ENCODE results near the gene KIDINS220.

Gene KIDINS220

DNA sequence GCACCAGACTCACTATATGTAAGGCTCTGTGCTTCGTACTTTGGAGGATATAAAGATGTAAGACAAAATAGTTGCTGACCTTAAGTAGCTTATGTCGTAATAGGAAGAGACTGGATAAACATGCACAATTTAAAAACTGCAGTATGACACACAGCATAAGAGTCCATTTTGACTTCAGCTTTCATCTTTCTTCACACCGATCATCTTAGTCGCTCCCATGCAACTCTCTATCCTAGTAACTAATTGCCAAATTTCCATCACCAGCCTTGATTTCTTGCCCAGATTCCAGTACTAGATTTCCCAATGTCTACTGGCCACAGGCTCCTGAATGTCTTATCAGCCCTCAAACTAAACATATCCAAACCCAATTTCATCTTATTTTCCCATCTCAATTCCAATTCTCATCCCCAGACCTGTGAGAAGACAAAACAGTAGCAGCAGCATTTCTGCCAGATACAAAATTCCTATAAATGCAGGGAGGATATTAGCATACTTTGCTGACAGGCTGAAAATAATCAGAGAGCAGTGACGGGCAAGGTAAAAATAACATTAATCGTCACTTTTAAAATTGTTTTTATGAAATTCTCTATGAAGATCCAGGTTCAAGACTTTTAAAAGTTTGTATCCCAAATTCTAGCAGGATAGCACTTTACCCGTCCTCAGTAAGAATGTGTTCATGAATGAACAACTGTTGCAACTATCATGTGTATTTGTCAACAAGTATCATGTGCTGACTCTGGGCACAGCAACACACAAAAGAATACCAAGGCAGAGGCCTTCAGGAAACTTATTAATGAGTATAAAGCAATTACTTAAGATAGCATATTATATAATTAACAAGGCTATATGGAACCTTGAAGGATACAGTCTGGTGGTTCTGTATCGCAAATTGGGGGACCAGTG lies 42.2 kb downstream of the KIDINS220 start:
- Histone ChIP-seq H3K4me3 (ENCODE audit: low read depth, low read length) (no peak overlapping the region), H3K27me3 (no peaks in the 10 kb centered on the region), H3K36me3 (peaks cover 43% of the 10 kb centered on the region), H3K9me3 (no peaks in the 10 kb centered on the region), H3K4me1 (no peaks in the 10 kb centered on the region; the same call in 1 of the 2 replicates)
- TF ChIP-seq, protein P1, sequence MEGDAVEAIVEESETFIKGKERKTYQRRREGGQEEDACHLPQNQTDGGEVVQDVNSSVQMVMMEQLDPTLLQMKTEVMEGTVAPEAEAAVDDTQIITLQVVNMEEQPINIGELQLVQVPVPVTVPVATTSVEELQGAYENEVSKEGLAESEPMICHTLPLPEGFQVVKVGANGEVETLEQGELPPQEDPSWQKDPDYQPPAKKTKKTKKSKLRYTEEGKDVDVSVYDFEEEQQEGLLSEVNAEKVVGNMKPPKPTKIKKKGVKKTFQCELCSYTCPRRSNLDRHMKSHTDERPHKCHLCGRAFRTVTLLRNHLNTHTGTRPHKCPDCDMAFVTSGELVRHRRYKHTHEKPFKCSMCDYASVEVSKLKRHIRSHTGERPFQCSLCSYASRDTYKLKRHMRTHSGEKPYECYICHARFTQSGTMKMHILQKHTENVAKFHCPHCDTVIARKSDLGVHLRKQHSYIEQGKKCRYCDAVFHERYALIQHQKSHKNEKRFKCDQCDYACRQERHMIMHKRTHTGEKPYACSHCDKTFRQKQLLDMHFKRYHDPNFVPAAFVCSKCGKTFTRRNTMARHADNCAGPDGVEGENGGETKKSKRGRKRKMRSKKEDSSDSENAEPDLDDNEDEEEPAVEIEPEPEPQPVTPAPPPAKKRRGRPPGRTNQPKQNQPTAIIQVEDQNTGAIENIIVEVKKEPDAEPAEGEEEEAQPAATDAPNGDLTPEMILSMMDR (IDR thresholded peaks at IDR 0.05; ENCODE audit: low read depth, low read length), result no peak
- DNase-seq, result no peak

DNA sequence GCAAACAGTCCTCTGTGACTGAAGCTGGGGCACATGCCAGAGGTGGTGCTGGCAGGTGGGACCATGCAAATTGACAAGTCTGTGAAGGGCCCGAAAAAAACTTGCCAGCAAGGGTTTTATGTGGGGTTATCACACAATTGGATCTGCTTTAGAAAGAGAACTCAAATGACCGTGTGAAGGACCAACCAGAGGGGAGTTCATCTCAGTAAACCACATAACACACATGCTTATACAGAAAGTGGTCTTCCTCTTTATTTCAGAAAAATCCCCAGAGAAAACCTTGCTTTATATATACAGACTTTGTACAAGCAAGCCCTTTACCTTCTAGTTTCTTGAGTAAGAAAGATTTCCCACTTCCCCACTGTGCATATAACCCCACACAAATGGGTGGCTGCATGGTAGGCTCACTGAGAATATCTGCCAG lies 46.7 kb downstream of the KIDINS220 start:
- no peaks in the 10 kb centered on the region for H3K27me3 ChIP-seq
- TF ChIP-seq, protein P1 (IDR thresholded peaks at IDR 0.05; ENCODE audit: low read depth, low read length), result no peak
- no peaks in the 10 kb centered on the region for H3K9me3 ChIP-seq
- no peak overlapping the region for H3K4me3 ChIP-seq (ENCODE audit: low read depth, low read length)
- no peak for DNase-seq
- H3K36me3 ChIP-seq, result peaks cover 43% of the 10 kb centered on the region
- no peaks in the 10 kb centered on the region; the same call in 1 of the 2 replicates for H3K4me1 ChIP-seq

- Histone ChIP-seq H3K27me3 (no peaks in the 10 kb centered on the region), H3K9me3 (no peaks in the 10 kb centered on the region), H3K36me3 (peaks cover 39% of the 10 kb centered on the region), H3K4me3 (ENCODE audit: low read depth, low read length) (no peak overlapping the region), H3K4me1 (no peaks in the 10 kb centered on the region)
- DNase-seq, result no peak
- TF ChIP-seq, protein P1 (IDR thresholded peaks at IDR 0.05; ENCODE audit: low read depth, low read length), result no peak
Measured at GRCh38 chr2:8786463-8786862, 51.0 kb downstream of the KIDINS220 start.

GRCh38 chr2:8779795-8780671 lies 57.4 kb downstream of the KIDINS220 start:
- Histone ChIP-seq H3K4me1 (no peaks in the 10 kb centered on the region; the same call in 1 of the 2 replicates), H3K36me3 (peaks cover 38% of the 10 kb centered on the region), H3K4me3 (ENCODE audit: low read depth, low read length) (no peak overlapping the region), H3K9me3 (no peaks in the 10 kb centered on the region), H3K27me3 (no peaks in the 10 kb centered on the region)
- no peak for DNase-seq
- TF ChIP-seq, protein P1 (IDR thresholded peaks at IDR 0.05; ENCODE audit: low read depth, low read length), result no peak

DNA sequence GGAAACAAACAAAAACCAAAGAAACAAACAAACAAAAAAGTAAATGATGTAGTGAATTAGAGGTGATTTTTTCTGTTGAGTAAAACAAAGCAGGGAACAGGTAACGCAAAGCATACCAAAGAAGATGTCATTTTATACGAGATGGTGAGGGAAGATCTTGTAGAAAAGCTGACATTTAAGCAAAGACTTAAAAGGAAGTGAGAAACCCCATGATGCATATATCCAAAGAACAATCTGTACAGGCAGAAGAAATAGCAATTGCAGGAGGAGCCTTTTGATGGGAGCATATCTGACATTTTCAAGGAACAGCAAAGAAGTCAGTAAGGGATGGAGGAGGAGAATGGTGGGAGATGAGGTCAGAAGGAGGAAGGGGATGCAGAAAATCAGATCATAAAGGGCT lies 63.0 kb downstream of the KIDINS220 start:
- TF ChIP-seq, protein P1 (IDR thresholded peaks at IDR 0.05; ENCODE audit: low read depth, low read length), result no peak
- H3K4me3 ChIP-seq (ENCODE audit: low read depth, low read length), result no peak overlapping the region
- H3K36me3 ChIP-seq, result peaks cover 33% of the 10 kb centered on the region
- H3K4me1 ChIP-seq, result no peaks in the 10 kb centered on the region; the same call in 1 of the 2 replicates
- H3K9me3 ChIP-seq, result no peaks in the 10 kb centered on the region
- no peaks in the 10 kb centered on the region for H3K27me3 ChIP-seq
- DNase-seq, result no peak

Data from BE2C (cell line).